Stimulated activated CD8-positive, alpha-beta memory T cell treated with anti-CD3 and anti-CD28 coated beads, Interleukin-7, amount 100 ng/mL, for 1 hour (primary cell): ENCODE measurements around the gene TNFRSF13B.
"Not testable (repeated sequence)": the region's sequence is repeated elsewhere in the genome, so short reads cannot be mapped to it uniquely, and the experiment has no call there.

ENCODE experiments used
- DNase-seq, 2 donors: peaks; one replicate each; pipeline ENCODE4 v3.0.0-alpha.2; 2020; ENCODE audit warnings: low read depth in 2 of 2

TNFRSF13B gene

DNA sequence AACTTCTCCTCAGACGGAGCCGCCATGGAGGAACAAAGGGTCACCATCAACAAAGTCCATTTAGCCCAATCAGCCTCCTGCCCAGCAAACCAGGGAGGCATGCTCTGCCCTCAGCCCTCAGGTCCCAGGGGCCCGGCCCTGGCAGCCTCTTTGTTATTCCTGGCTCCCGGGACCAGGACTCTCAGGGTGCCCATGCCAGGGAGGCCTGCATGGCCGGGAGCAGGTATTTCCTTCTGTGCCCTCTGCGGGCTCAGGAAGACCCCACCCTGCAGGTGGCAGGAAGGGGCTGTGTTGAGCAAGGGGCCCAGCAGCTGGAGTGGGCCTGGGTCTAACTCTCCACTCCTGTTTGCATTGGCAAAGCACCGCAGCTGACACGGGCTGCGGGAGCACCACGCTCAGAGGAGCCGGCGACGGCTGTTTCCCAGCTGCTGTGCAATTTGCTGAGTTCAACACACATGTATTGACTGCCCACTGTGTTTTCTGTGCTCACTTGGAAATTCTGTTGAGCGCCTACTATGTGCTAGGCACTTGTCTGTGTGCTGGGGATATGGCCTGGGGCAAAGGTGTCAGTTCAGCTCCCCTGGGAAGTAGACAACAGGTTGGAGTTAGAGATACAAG, 33.2 kb upstream of the TNFRSF13B start:
- DNase-seq = not testable (repeated sequence)

DNA sequence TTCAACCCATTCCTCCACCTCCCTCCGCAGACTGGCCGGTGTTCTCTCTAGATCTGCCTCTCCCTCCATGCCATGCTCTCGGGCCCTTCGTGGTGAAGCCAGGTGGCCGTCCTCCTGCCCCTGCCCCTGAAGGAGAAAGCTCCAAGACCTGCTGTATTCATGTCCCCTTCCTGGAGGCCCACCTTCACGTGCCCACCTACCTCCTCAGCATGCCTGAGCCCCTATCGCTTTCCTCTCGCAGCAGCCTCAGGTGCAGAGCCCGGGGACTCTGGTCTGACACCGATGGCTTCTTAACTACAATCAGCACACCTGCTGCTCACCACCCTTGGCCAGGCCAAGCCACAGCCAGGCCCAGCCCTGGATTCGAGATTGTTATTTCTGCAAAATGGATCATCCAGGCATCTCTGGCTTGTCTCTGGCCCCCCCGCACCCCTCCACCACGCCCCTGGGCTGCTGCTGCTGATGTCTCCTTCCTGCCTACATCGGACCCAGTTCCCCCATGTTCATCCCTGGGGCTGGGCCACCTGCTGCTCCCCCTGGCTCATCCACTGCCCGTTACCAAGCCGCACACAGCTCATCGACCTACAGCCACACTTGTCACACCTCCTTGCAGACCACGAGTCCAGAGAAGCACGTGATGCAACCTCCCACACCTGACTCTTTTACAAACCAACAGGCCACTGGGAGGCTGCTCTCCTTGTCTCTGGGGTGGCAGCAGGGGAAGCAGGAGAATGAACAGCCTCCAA, 32.5 kb upstream of the TNFRSF13B start:
- DNase-seq = no peak

DNA sequence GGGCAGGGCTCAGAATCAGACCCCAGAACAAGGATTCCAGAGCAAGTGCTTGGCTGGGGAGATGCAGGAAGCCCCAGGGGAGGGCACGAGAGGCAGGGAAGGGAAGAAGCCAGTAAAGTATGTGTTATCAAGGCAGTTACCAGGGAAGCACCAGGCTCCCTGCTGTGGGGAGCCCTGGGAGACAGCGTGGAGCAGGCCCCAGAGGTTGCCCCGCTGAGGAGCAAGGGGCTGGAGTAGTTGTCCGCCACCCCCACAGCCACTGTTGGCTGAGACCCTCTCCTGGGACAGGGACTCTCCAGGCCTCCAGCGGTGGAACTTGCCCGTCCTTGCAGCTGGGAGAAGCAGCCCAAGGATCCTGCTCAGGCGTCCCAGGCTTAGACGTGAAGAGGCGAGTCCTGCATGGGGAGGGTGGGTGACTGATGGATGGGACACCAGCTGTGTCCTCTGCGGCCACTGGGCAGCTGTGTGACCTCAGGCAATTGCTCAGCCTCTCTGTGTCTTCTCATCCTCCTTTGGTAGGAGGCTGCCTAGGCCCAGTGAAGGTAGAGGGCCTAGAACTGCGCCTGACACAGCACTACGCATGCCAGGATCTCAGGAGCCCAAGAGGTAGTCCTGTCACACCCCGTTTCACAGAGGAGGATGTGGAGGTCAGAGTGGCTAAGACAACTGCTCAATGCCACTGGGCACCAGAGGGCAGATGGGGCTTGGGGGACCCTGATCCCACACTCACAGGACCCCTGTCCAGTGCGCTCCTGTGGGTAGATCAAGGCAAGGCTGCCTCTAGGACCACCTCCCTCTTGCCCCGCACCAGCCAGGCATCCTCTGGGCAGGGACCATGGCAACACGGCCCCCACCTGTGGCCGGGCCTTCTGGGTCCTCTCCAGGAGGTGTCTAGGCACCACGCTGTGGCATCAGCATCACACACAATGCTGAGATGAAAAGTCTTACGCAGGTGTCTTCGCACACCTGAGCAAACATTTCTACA, 31.1 kb upstream of the TNFRSF13B start:
- DNase-seq = not testable (repeated sequence)

DNA sequence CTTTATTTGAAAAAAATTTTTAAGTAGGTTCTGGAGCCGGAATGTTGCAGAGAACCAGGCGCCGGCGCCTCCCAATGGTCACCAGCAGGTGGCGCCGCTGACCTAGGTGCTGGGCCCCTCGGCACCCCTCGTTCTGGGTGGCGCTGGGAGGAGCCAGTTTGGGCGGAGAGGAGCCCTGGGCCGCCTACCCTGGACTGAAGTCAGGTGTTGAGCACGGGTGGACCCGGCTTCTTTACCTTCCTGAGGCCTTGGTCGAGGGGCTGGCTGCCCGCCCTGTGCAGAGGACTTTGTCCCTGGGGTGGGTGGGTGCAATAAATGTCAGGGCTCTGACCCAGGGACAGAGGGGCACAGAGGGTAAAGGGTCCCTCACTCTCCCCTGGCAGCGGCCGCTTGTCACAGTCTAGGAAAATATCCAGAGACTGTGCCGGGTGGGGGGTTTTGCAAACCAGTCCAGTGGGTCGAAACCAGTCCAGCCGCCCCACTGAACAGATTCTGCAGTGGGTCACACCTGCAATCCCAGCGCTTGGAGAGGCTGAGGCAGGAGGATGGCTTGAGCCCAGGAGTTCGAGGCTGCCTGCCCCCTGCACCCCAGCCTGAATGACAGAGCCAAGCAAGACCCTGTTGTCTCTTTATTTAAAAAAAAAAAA, 30.1 kb upstream of the TNFRSF13B start:
- DNase-seq = peak; percentile 51 to 64

DNA sequence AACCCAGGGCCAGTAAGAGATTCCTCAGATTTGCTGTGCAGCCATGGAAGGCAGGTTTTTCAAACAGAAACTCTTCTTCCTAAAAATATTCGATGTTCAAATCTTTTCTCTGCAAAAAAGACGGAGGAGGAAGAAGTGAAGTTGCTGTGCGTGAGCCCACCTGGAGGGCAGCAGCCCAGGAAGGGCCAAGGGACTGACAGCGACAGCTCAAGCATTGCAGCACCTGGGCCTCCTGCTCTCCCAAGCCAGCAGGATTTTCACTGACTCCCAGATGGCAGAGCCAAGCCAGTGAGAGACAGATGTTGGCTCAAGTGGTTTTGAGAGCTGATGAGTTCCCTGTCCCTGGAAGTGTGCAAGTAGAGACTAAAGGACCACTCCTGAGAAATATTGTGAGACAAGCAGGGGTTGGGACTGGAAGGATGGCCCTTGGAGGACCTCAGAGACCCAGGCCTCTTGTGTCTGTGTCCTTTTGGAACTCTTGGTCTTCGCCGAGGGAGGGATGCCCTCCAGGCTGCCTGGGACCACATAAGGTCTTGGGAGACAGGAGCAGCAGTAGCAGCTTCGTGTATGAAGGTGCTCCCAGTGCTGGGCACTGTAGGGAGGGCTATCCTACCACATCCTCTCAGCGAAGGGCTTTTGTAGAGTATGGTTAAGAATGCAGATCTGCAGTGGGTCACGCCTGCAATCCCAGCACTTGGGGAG, 29.3 kb upstream of the TNFRSF13B start:
- no peak for DNase-seq

DNA sequence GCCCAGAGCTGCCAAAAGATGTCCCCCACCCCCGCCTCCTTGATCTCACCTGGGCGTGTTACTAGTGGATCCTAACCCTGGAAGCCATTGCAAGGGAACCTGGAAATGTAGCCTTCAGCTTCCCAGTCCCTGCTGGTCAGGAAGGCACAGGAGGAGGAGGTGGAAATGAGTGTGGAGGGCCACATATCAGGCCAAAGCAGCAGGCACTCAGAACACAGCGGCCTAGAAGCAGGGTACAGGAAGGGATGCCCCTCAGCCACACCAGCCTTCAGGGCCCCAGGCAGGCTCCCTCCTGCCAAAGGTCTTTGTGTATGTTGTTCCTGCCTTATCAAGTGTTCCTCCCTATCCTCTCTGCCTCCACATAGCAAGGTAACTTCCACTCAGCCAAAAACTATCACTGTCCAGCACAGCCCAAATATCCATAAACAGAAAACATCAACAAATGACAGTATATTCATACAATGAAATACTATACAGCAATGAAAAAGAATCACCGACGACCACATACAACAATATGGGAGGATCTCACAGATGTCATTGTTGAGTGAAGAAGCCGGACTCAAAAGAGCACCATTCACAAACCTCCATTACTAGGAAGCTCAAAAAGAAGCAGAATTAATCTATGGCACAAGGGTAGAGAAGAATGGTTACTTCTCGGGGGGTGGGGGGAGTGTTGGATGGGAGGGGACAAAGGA, 28.2 kb upstream of the TNFRSF13B start:
- no peak for DNase-seq

DNA sequence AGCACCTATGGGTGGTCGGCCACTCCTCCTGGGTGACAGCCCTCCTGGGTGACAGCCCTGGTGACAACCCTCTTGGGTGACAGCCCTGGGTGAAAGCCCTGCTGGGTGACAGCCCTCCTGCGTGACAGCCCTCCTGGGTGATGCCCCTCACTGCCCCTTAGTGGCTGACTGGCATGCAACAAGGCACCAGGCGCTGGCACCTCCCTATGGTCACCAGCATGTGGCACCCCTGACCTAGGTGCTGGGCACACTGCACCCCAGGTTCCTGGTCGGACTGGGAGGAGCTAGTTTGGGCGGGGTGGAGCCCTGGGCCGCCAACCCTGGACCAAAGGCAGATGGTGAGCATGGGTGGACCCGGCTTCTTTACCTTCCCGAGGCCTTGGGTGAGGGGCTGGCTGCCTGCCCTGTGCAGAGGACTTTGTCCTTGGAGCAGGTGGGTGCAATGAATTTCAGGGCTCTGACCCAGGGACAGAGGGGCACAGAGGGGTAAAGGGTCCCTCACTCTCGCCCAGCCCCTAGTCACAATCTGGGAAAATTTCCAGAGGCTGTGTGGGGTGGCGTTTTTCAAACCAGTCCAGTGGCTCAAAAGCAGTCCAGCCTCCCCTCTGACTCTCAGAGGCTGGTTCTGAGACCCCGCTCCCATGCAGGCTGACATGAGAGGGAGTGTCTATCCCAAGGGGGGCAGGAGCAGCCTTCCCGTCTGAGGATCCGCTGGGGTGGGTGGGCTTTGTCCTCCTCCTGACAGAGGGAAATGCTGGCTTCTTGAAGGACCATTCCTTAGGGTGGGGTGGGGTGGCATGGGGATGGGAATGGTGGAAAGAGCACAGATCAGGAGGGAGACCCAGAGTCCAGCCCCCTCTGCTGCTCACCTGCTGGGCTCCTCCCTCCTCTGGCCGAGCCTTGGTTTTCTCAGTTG, 25.9 kb upstream of the TNFRSF13B start:
- DNase-seq = peak in 1 of 2 donors; percentile 51

DNA sequence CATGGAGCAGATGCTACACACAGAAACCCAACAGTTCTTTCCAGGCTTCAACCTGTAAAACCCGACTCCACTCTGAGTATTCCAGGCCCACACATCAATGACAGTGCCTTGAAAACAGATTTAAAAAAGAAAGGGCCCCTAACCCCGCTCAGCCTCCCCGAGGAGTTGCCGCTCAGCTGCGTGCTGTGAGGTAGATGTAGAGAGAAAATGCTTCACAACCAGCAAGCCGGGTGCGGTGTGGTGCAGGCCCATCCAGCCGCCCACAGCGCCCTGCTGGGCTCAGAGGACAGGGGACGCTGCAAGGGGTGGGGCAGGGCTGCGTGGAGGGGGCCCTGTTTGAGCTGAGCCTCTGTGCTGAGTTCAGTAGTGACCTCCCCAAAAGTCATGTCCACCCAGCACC, 24.8 kb upstream of the TNFRSF13B start:
- DNase-seq = not testable (repeated sequence)

DNA sequence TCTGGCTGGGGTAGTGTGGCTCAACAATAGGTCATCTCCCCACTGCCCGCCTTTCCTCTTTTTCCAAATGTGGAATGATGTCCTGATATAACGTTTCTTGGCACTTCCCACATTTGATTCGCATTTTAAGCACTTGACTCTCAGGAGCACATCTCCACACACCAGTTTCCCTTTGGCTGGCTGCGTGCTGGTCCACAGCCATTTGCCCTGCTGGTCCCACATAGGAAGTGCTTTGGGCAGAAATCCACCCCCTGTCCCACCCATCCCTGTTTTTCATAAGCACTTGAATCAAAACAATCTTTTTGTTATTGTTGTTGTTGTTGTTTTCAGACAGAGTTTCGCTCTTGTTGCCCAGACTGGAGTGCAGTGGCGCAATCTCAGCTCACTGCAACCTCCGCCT, 24.0 kb upstream of the TNFRSF13B start:
- DNase-seq = no peak

DNA sequence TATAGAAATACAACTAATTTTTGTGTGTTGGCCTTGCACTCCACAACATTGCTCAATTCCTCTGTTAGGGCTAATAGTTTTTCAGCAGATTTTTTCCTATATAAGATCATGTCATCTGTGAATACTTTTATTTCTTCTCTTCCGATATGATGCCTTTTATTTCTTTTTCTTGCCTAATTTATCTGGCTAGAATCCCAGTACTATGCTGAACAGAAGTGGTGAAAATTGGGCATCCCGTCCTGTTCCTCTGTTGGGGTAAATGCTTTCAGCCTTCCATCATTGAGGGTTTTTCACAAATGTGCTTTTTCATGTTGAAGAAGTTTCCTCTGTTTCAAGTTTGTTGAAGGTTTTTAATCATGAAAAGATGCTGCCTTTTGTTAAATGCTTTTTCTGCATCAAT, 22.7 kb upstream of the TNFRSF13B start:
- DNase-seq = no peak

DNA sequence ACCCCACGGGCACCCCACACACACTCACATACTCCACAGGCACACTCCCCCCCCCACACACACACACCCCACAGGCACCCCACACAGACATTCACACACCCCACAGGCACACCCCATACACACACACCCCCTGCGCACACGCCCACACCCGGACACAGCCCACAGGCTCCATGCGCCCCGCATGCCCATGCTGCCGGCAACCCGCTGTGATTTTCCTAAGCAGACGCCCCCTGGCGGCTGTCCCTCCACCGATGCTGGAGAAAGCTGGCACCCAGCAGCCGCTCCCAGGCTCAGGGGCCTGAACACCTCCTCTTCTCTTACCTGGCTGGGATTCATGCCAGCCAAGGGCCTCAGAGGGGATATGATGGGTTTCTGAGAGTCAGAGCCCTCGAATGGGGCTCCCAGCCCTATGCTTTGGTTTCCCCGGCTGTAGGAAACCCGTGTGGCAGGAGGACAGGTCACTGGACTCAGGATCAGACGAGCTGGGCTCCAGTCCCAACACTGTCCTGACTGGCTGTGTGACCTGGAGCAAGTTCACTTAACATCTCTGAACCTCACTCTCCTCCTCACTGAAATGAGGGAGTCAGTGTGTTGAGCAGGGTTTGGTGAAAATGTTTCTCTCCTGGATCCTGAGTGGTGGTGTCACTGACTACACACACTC, 19.6 kb upstream of the TNFRSF13B start:
- peak; percentile 51 to 65 for DNase-seq

DNA sequence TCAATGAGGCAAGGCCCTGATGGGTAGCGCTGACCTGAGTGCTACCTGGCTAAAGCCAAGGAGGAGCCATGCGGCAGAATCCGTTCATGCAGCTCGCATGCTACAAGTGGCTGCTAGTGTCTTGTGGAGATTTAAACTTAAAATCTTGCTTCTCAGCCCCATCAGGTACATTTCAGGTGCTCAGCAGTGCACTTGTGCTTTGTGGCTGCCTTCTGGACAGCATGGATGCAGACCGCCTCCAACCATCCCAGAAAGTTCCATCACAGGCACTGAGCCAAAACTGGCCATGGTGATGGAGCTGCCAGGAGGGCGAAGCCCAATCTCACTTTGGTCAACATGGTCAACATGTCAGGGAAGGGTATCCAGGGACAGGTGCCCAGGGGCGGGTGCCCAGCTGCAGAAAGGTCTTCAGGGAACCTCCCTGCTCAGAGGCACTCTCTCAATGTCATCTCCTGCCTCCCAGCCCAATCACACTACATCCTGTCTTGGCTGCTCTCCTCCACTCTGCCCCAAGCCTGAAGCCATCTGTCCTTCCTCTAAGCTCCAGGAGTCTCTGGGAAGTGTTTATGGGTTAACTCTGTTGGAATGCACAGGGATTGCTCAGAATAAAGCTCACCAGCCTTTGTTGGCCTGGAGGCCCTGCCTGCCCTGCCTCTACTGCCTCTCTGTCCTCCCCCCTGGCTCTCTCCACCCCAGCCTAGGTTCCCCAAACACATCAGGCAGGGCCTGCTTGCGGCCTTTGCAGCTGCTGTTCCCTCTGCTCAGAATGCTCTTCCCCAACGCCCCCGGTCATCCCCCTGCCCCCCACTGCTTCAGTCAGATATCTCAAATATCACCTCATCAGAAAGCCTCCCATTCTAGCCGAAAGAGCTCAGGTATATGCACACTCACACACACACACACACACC, 18.3 kb upstream of the TNFRSF13B start:
- DNase-seq = no peak

DNA sequence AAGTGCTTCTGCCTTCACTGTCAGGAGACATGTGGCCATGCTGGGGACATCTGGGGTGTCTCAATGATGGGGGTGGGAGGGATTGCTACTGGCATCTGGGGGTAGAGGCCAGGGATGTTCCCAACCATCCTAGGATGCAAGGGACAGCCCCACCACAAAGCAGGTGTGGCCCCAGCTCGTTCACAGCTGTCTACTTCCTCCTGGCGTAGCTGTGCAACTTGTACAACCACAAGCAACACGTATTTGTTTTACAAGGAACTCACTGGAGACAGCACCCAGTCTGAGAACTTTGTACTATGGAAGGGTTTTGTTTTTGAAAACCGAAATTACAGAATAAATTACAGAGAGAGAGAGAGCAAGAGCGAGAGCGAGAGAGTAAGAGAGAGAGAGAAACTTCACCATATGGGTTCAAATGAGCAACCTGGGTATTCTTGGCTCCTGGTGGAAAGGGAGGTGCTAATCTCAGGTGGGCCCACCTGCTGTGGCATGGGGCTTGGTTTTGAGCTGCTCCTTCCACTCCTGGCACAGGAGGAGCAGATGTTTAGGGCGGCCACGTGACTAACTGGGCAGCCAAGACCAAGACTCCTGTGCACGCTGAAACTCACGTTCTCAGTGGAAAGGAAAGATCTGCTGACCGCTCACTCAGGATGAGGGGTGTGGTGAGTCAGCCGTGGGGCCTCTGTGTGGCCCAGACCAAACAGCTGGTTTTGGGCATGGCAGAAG, 17.5 kb upstream of the TNFRSF13B start:
- DNase-seq = no peak

DNA sequence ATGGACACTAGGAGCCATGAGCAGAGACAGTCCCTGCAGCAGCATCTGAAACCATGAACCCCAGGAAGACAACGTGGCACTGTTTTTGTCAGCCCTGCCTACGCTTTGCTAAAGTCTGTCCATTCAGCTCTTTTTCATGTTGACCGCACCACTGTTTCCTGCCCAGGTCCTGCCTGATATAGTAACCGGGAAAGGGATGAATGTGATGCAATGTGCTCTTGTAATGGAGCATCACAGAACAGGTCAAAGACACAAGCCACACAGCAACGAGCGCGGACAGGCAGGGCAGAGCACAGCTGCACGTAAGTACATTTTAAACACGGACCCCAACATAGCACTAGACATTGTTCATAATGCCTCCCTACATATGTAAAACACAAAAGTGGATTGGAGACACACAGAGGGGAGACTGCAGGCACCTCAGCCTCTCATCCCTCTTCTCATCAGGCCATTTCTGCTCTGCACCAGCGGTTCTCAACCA, 16.9 kb upstream of the TNFRSF13B start:
- no peak for DNase-seq

DNA sequence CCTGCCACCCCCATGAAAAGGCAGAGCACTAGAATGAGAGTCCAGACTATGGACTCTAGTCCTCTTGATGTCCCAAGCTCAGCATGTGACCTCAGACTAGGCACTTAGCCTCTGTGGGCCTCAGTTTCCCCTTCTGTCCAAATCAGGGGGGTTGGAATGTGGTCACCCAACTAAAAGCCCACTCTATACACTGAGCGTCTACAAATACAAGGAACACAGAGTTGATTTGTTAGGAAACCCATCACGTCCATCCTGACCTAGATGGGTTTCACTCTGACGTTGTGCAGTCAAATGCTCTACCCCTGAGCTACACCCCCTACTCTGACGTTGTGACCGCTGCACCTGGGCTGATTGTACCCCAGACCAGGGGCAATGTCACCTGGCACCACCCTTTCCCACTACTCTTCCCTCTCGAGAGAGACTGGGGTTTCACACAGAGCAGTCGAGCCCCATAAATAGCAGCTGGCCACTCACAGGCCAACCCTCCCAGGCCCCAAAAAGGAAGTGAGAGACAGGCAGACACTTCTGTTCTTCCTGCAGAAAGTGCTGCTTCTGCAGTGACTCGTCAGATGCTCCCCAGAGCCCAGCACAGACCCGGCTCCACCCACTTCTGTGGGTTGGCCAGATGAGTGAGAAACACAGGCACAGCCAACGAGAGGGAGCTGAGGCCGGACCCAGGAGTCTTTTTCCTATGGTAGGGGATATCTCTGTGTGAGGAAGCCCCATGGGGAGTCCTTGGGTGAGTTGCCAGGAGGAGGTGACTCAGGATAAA, 16.1 kb upstream of the TNFRSF13B start:
- DNase-seq = peak in 1 of 2 donors; percentile 32
